ENCODE results near the gene CEP19.

DNA sequence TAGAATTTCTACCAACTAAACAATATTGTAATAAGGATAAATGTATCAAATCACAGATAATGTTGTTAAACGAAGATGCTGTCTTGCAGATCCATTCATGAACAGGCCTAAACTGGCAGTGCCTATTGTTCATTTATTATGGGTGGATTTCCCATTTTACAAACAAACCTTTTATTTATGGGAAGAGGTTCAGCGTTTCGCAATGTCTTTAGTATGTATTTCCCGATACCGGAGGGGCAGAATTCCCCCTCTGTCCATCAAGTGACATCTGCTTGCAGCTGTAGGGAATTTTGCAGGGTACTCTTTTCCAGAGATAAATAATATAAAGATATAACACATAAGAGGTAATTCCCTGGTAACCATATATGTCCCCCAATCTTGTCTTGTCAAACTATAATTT is 5.7 kb downstream of the CEP19 start:
- TF ChIP-seq, protein P1, sequence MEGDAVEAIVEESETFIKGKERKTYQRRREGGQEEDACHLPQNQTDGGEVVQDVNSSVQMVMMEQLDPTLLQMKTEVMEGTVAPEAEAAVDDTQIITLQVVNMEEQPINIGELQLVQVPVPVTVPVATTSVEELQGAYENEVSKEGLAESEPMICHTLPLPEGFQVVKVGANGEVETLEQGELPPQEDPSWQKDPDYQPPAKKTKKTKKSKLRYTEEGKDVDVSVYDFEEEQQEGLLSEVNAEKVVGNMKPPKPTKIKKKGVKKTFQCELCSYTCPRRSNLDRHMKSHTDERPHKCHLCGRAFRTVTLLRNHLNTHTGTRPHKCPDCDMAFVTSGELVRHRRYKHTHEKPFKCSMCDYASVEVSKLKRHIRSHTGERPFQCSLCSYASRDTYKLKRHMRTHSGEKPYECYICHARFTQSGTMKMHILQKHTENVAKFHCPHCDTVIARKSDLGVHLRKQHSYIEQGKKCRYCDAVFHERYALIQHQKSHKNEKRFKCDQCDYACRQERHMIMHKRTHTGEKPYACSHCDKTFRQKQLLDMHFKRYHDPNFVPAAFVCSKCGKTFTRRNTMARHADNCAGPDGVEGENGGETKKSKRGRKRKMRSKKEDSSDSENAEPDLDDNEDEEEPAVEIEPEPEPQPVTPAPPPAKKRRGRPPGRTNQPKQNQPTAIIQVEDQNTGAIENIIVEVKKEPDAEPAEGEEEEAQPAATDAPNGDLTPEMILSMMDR (IDR thresholded peaks at IDR 0.05): no peak
- TF ChIP-seq POLR2AphosphoS5 (IDR thresholded peaks at IDR 0.05): no peak
- no peak for TF ChIP-seq POLR2A (IDR thresholded peaks at IDR 0.05)
